HEK293 (cell line): ENCODE data around the gene LNX1.

Source experiments
- CTCF ChIA-PET: fragments of 350-600 bp; formaldehyde crosslinking; extraction: SDS; loops from one replicate; lab custom pipeline; 2021; ENCODE audit warnings: antibody characterized with exemption; lab: Yijun Ruan, JAX
- POLR2A ChIA-PET: fragments of 300-600 bp; formaldehyde crosslinking; extraction: SDS; loops from one replicate; lab custom pipeline; 2020; ENCODE audit warnings: antibody characterized with exemption, inconsistent platforms; lab: Yijun Ruan, JAX
- H3K27ac ChIP-seq: fragments of 200-500 bp; sonication (Bioruptor generic); 2 replicates; pipeline ENCODE4 v1.5.1; 2014; ENCODE audit warnings: low read depth, low read length, control low read depth, inconsistent platforms; ENCODE audit errors: extremely low read depth
- H3K36me3 ChIP-seq, 2 experiments: fragments of 200-500 bp in 1 of 2; sonication (Bioruptor generic) in 1 of 2; 1 replicate in 1 of 2; 2 replicates in 1 of 2; pipeline ENCODE4 v1.5.1; 2014 to 2017; ENCODE audit warnings: inconsistent platforms in 2 of 2, low read length in 2 of 2; ENCODE audit not compliant: control insufficient read depth in 2 of 2, insufficient read depth in 1 of 2
- H3K4me1 ChIP-seq: fragments of 200-500 bp; sonication (Bioruptor generic); 2 replicates; pipeline ENCODE4 v1.5.1; 2014; ENCODE audit warnings: mild to moderate bottlenecking, low read length, inconsistent platforms; ENCODE audit not compliant: control insufficient read depth, insufficient read depth
- H3K4me3 ChIP-seq: 2 replicates; pipeline ENCODE4 v1.5.1; 2011; ENCODE audit warnings: low read depth, mild to moderate bottlenecking, control low read depth, low read length, moderate library complexity
- H3K9me3 ChIP-seq: fragments of 200-500 bp; sonication (Bioruptor generic); 2 replicates; pipeline ENCODE4 v1.5.1; 2014; ENCODE audit warnings: low read depth, low read length, inconsistent platforms; ENCODE audit not compliant: control insufficient read depth, insufficient read depth
- BCL11B ChIP-seq: fragments of 450-650 bp; formaldehyde crosslinking; IDR thresholded peaks from 2 replicates; pipeline ENCODE4 v1.5.1; 2016; ENCODE audit warnings: low read depth, missing biosample characterization, missing genetic modification characterization
- OVOL3 ChIP-seq: fragments of 450-650 bp; formaldehyde crosslinking; IDR thresholded peaks from 2 replicates; pipeline ENCODE4 v1.5.1; 2016; ENCODE audit warnings: missing biosample characterization, missing genetic modification characterization
- SP3 ChIP-seq: fragments of 450-650 bp; formaldehyde crosslinking; IDR thresholded peaks from 2 replicates; pipeline ENCODE4 v1.5.1; 2016; ENCODE audit warnings: missing biosample characterization, missing genetic modification characterization
- TSHZ1 ChIP-seq: fragments of 450-650 bp; formaldehyde crosslinking; IDR thresholded peaks from 2 replicates; pipeline ENCODE4 v1.5.1; 2016; ENCODE audit warnings: missing biosample characterization, missing genetic modification characterization, borderline replicate concordance
- ZBTB1 ChIP-seq: fragments of 450-650 bp; formaldehyde crosslinking; IDR thresholded peaks from 2 replicates; pipeline ENCODE4 v1.5.1; 2016; ENCODE audit warnings: missing biosample characterization, missing genetic modification characterization
- ZBTB20 ChIP-seq: fragments of 450-650 bp; formaldehyde crosslinking; IDR thresholded peaks from 2 replicates; pipeline ENCODE4 v1.5.1; 2016; ENCODE audit warnings: missing biosample characterization, missing genetic modification characterization
- ZFP3 ChIP-seq: fragments of 450-650 bp; formaldehyde crosslinking; IDR thresholded peaks from 2 replicates; pipeline ENCODE4 v1.5.1; 2016; ENCODE audit warnings: low read depth, missing biosample characterization, missing genetic modification characterization
- ZFP41 ChIP-seq: fragments of 450-650 bp; formaldehyde crosslinking; IDR thresholded peaks from 2 replicates; pipeline ENCODE4 v1.5.1; 2016; ENCODE audit warnings: missing biosample characterization, missing genetic modification characterization, borderline replicate concordance
- ZNF10 ChIP-seq: fragments of 450-650 bp; formaldehyde crosslinking; IDR thresholded peaks from 2 replicates; pipeline ENCODE4 v1.5.1; 2017; ENCODE audit warnings: missing biosample characterization, missing genetic modification characterization
- ZNF133 ChIP-seq: fragments of 450-650 bp; formaldehyde crosslinking; IDR thresholded peaks from 2 replicates; pipeline ENCODE4 v1.5.1; 2016; ENCODE audit warnings: missing biosample characterization, missing genetic modification characterization
- ZNF2 ChIP-seq: fragments of 450-650 bp; formaldehyde crosslinking; IDR thresholded peaks from 2 replicates; pipeline ENCODE4 v1.5.1; 2016; ENCODE audit warnings: missing biosample characterization, missing genetic modification characterization
- ZNF221 ChIP-seq: fragments of 450-650 bp; formaldehyde crosslinking; IDR thresholded peaks from 2 replicates; pipeline ENCODE4 v1.5.1; 2017; ENCODE audit warnings: missing biosample characterization, missing genetic modification characterization, borderline replicate concordance
- ZNF350 ChIP-seq: fragments of 450-650 bp; formaldehyde crosslinking; IDR thresholded peaks from 2 replicates; pipeline ENCODE4 v1.5.0; 2017; ENCODE audit warnings: missing biosample characterization, mild to moderate bottlenecking, missing genetic modification characterization
- ZNF37A ChIP-seq: fragments of 450-650 bp; IDR thresholded peaks from 2 replicates; pipeline ENCODE4 v1.5.1; 2018; ENCODE audit warnings: missing biosample characterization, missing genetic modification characterization
- ZNF610 ChIP-seq: fragments of 450-650 bp; formaldehyde crosslinking; IDR thresholded peaks from 2 replicates; pipeline ENCODE4 v1.5.1; 2016; ENCODE audit warnings: missing biosample characterization, missing genetic modification characterization, borderline replicate concordance
- ZNF707 ChIP-seq: fragments of 450-650 bp; formaldehyde crosslinking; IDR thresholded peaks from 2 replicates; pipeline ENCODE4 v1.5.1; 2016; ENCODE audit warnings: missing biosample characterization, missing genetic modification characterization
- ZNF837 ChIP-seq: fragments of 450-650 bp; formaldehyde crosslinking; IDR thresholded peaks from 2 replicates; pipeline ENCODE4 v1.5.1; 2016; ENCODE audit warnings: missing biosample characterization, missing genetic modification characterization
- TF ChIP-seq, protein P1 (sequence below): fragments of 450-650 bp; formaldehyde crosslinking; IDR thresholded peaks from 2 replicates; pipeline ENCODE4 v1.5.1; 2016; ENCODE audit warnings: missing biosample characterization, missing genetic modification characterization
- TF ChIP-seq, protein P2 (sequence below): fragments of 450-650 bp; formaldehyde crosslinking; IDR thresholded peaks from 2 replicates; pipeline ENCODE4 v1.5.1; 2016; ENCODE audit warnings: missing biosample characterization, missing genetic modification characterization, borderline replicate concordance
- TF ChIP-seq, protein P3 (sequence below): fragments of 450-650 bp; IDR thresholded peaks from 2 replicates; pipeline ENCODE4 v1.5.1; 2018; ENCODE audit warnings: missing biosample characterization, missing genetic modification characterization

LNX1 gene

DNA sequence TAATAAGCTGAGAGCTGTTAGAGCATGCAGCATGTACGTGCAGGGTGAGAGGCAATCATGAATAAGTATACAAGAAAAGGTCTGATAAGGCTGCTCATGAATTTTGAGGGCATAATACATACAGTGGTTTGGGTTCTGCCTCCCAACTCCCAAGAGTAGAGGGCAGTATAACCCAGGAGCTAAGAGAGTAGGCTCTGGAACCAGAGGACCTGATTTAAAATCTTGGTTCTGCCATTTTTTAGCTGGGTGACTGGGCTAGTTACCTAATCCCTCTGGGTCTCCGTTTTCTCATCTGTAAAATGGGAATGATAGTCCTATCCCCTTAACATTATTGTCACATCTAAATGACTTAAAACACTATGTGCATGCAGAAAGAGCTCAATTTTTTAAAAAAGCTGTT, 85.3 kb downstream of the LNX1 start:
- Histone ChIP-seq H3K4me3 (no peak overlapping the region), H3K9me3 (no peaks in the 10 kb centered on the region), H3K36me3 (no peaks in the 10 kb centered on the region), H3K4me1 (peaks cover 2% of the 10 kb centered on the region; the same call in 1 of the 2 replicates), H3K27ac (no peak overlapping the region)
- ChIA-PET POLR2A (no interaction called here), CTCF (interaction anchor here (0.6 to 0.9 kb wide), 2 partner anchors 15 to 378 kb away, joined by 4 to 5 read pairs; no protein-coding TSS in a partner anchor)
- TF ChIP-seq TSHZ1 (tag by site-specific recombination) (no peak), ZNF2 (no peak), ZNF837 (tag by site-specific recombination) (no peak), ZBTB1 (tag by site-specific recombination) (no peak), ZNF707 (tag by site-specific recombination) (no peak), ZNF610 (tag by site-specific recombination) (no peak), ZNF10 (tag by site-specific recombination) (no peak), SP3 (tag by site-specific recombination) (no peak), ZFP3 (tag by site-specific recombination) (no peak), BCL11B (no peak)
- TF ChIP-seq, protein P1, sequence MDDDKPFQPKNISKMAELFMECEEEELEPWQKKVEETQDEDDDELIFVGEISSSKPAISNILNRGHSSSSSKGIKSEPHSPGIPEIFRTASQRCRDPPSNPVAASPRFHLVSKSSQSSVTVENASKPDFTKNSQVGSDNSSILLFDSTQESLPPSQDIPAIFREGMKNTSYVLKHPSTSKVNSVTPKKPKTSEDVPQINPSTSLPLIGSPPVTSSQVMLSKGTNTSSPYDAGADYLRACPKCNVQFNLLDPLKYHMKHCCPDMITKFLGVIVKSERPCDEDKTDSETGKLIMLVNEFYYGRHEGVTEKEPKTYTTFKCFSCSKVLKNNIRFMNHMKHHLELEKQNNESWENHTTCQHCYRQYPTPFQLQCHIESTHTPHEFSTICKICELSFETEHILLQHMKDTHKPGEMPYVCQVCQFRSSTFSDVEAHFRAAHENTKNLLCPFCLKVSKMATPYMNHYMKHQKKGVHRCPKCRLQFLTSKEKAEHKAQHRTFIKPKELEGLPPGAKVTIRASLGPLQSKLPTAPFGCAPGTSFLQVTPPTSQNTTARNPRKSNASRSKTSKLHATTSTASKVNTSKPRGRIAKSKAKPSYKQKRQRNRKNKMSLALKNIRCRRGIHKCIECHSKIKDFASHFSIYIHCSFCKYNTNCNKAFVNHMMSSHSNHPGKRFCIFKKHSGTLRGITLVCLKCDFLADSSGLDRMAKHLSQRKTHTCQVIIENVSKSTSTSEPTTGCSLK (tag by site-specific recombination) = no peak

DNA sequence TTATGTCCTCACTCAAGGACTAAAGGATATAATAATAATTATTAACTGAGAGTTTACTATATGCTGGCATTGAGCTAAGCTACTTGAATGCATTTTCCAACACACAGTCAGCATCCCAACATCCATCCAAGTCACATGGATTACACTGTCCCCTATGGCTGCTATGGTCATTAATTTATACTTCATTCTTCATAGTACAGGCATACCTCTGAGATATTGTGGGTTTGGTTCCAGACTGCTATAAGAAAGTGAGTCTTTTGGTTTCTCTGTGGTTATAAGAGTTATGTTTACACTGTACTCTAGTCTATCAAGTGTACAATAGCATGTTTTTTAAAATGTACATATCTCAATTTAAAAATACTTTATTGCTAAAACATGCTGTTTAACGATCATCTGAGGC, 89.2 kb downstream of the LNX1 start:
- no peaks in the 10 kb centered on the region for H3K9me3 ChIP-seq
- peaks cover under 1% of the 10 kb centered on the region; the same call in 1 of the 2 replicates for H3K4me1 ChIP-seq
- POLR2A ChIA-PET = no interaction called here
- H3K27ac ChIP-seq = no peak overlapping the region
- no peaks in the 10 kb centered on the region for H3K36me3 ChIP-seq
- CTCF ChIA-PET = interaction anchor here (0.6 to 1.4 kb wide), 2 partner anchors 10 to 12 kb away, joined by 5 to 9 read pairs; no protein-coding TSS in a partner anchor
- H3K4me3 ChIP-seq = no peak overlapping the region
- TF ChIP-seq ZBTB20 = no peak

GRCh38 chr4:53501561-53501960, 89.7 kb downstream of the LNX1 start:
- Histone ChIP-seq H3K27ac (no peak overlapping the region), H3K9me3 (no peaks in the 10 kb centered on the region), H3K4me1 (no peaks in the 10 kb centered on the region), H3K4me3 (no peak overlapping the region), H3K36me3 (no peaks in the 10 kb centered on the region)
- POLR2A ChIA-PET = no interaction called here
- CTCF ChIA-PET = interaction anchor here (0.6 to 1.4 kb wide), 2 partner anchors 10 to 11 kb away, joined by 5 to 9 read pairs; no protein-coding TSS in a partner anchor
- TF ChIP-seq, protein P2, sequence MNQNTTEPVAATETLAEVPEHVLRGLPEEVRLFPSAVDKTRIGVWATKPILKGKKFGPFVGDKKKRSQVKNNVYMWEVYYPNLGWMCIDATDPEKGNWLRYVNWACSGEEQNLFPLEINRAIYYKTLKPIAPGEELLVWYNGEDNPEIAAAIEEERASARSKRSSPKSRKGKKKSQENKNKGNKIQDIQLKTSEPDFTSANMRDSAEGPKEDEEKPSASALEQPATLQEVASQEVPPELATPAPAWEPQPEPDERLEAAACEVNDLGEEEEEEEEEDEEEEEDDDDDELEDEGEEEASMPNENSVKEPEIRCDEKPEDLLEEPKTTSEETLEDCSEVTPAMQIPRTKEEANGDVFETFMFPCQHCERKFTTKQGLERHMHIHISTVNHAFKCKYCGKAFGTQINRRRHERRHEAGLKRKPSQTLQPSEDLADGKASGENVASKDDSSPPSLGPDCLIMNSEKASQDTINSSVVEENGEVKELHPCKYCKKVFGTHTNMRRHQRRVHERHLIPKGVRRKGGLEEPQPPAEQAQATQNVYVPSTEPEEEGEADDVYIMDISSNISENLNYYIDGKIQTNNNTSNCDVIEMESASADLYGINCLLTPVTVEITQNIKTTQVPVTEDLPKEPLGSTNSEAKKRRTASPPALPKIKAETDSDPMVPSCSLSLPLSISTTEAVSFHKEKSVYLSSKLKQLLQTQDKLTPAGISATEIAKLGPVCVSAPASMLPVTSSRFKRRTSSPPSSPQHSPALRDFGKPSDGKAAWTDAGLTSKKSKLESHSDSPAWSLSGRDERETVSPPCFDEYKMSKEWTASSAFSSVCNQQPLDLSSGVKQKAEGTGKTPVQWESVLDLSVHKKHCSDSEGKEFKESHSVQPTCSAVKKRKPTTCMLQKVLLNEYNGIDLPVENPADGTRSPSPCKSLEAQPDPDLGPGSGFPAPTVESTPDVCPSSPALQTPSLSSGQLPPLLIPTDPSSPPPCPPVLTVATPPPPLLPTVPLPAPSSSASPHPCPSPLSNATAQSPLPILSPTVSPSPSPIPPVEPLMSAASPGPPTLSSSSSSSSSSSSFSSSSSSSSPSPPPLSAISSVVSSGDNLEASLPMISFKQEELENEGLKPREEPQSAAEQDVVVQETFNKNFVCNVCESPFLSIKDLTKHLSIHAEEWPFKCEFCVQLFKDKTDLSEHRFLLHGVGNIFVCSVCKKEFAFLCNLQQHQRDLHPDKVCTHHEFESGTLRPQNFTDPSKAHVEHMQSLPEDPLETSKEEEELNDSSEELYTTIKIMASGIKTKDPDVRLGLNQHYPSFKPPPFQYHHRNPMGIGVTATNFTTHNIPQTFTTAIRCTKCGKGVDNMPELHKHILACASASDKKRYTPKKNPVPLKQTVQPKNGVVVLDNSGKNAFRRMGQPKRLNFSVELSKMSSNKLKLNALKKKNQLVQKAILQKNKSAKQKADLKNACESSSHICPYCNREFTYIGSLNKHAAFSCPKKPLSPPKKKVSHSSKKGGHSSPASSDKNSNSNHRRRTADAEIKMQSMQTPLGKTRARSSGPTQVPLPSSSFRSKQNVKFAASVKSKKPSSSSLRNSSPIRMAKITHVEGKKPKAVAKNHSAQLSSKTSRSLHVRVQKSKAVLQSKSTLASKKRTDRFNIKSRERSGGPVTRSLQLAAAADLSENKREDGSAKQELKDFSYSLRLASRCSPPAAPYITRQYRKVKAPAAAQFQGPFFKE = no peak
- TF ChIP-seq ZNF221 (tag by site-specific recombination) (no peak), OVOL3 (no peak), ZFP41 (no peak), ZNF350 (tag by site-specific recombination) (no peak), ZNF133 (tag by site-specific recombination) (no peak), ZNF37A (tag by site-specific recombination) (no peak)
- TF ChIP-seq, protein P3, sequence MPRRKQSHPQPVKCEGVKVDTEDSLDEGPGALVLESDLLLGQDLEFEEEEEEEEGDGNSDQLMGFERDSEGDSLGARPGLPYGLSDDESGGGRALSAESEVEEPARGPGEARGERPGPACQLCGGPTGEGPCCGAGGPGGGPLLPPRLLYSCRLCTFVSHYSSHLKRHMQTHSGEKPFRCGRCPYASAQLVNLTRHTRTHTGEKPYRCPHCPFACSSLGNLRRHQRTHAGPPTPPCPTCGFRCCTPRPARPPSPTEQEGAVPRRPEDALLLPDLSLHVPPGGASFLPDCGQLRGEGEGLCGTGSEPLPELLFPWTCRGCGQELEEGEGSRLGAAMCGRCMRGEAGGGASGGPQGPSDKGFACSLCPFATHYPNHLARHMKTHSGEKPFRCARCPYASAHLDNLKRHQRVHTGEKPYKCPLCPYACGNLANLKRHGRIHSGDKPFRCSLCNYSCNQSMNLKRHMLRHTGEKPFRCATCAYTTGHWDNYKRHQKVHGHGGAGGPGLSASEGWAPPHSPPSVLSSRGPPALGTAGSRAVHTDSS (tag by site-specific recombination) = no peak
